Activated T-helper 17 cell treated with anti-CD3 and anti-CD28 coated beads, Interleukin-2, amount 50 U/mL, for 72 hours (primary cell): ENCODE measurements around the gene OR13C3. TPM values are rescaled to one million over a fixed set of nuclear protein-coding genes. Genes with fewer than 3 reads are reported as not detected.
"Not testable (repeated sequence)": the region's sequence is repeated elsewhere in the genome, so short reads cannot be mapped to it uniquely, and the experiment has no call there.

Experiments
- ATAC-seq: fragments of 150-1000 bp; cut with Tn5 transposase; replicated peaks from 2 replicates; pipeline ENCODE4 v1.10.0; 2021; ENCODE audit warnings: mild to moderate bottlenecking, moderate library complexity
- H3K27ac Mint-ChIP-seq: one replicate; pipeline ENCODE4 v1.8.0; 2022; ENCODE audit warnings: mixed read lengths
- H3K27me3 Mint-ChIP-seq: one replicate; pipeline ENCODE4 v1.8.0; 2022; ENCODE audit warnings: mixed read lengths
- H3K36me3 Mint-ChIP-seq: one replicate; pipeline ENCODE4 v1.8.0; 2022; ENCODE audit warnings: low read depth, mild to moderate bottlenecking, mixed read lengths
- H3K4me1 Mint-ChIP-seq: one replicate; pipeline ENCODE4 v1.8.0; 2022; ENCODE audit warnings: mixed read lengths
- H3K4me3 Mint-ChIP-seq: one replicate; pipeline ENCODE4 v1.8.0; 2022; ENCODE audit warnings: mild to moderate bottlenecking, mixed read lengths
- H3K9me3 Mint-ChIP-seq: one replicate; pipeline ENCODE4 v1.8.0; 2022; ENCODE audit warnings: mixed read lengths
- total RNA-seq, 2 donors: library from RNA; stranded (reverse); gene quantifications; one replicate each; pipeline ENCODE4 v1.2.3, GENCODE V29; 2022

Gene OR13C3
- not detected for total RNA-seq

GRCh38 chr9:104536756-104537155 lies at the start of gene OR13C3:
Gene OR13C3, minus strand, starts transcription at chr9:104536856. Its CDS starts 133 bp downstream, at chr9:104536723.
- H3K27me3 Mint-ChIP-seq = no peaks in the 10 kb centered on the region
- no peak for ATAC-seq
- H3K27ac Mint-ChIP-seq = no peak within 1 kb of the TSS
- no peaks in the 10 kb centered on the region for H3K36me3 Mint-ChIP-seq
- H3K4me1 Mint-ChIP-seq = no peaks in the 10 kb centered on the region
- no peaks in the 10 kb centered on the region for H3K9me3 Mint-ChIP-seq
- no peak within 1 kb of the TSS for H3K4me3 Mint-ChIP-seq

DNA sequence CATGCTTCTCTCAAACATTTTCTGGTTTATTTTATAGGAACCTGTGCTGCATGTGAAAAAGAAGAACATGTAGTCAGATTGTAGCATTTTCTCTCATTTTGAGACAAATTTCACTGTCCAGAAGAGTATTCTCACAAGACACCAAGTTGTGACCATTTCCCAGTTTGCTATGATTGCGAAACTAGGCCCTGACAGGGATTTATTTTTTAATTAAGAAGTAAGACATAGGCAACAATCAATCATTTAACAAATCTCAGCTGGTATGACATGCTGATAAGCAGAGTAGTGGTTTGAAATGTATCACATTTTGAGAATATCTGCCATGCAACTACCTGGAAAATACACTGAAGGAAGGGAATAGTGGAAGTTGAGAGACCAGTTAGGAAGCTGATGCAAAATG lies 43.9 kb upstream of the OR13C3 start:
- Mint-ChIP-seq H3K9me3 (no peaks in the 10 kb centered on the region), H3K27ac (no peak overlapping the region), H3K4me1 (no peaks in the 10 kb centered on the region), H3K36me3 (no peaks in the 10 kb centered on the region), H3K27me3 (peaks cover 3% of the 10 kb centered on the region), H3K4me3 (no peak overlapping the region)
- no peak for ATAC-seq

DNA sequence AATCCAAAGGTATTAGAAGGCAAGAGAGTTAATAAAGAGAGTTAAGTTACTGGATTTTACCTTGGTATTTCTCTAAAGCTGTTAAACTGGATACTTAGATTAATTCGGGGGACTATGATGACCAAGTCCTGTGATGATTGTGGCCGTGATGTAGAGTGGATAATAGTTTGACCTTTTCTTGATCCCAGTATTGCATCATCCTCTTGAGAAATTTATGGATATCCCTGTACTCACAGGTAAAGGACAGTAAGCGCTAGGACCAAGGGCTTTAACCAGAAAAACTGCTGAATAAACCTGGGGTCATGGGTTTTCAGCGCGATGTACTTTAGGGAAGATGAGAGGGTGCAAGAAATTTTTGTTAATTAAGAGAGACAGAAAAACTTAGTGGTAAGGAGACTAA lies 40.6 kb upstream of the OR13C3 start:
- no peaks in the 10 kb centered on the region for H3K36me3 Mint-ChIP-seq
- peaks cover 3% of the 10 kb centered on the region for H3K27me3 Mint-ChIP-seq
- H3K4me1 Mint-ChIP-seq = no peaks in the 10 kb centered on the region
- no peaks in the 10 kb centered on the region for H3K9me3 Mint-ChIP-seq
- H3K27ac Mint-ChIP-seq = no peak overlapping the region
- H3K4me3 Mint-ChIP-seq = no peak overlapping the region
- ATAC-seq = no peak

GRCh38 chr9:104575456-104575855 lies 38.8 kb upstream of the OR13C3 start:
- H3K27ac Mint-ChIP-seq = no peak overlapping the region
- H3K9me3 Mint-ChIP-seq = no peaks in the 10 kb centered on the region
- no peaks in the 10 kb centered on the region for H3K36me3 Mint-ChIP-seq
- H3K4me1 Mint-ChIP-seq = no peaks in the 10 kb centered on the region
- ATAC-seq = no peak
- no peaks in the 10 kb centered on the region for H3K27me3 Mint-ChIP-seq
- no peak overlapping the region for H3K4me3 Mint-ChIP-seq

DNA sequence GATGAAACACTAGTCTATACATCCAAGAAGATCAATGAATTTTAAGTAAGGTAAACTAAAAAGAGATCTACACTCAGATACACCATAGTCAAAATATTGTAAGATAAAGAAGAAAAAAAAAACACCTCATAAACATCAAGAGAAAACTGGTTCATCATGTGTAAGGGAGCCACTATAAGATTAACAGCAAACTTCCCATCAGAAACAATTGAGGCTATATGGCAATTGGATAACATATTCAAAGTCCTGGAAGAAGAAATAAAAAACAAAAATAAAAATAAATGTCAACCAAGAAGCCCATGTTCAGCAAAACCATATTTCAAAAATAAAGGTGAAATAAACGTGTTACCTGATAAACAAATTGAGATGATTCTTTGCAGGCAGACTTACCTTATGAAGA lies 36.0 kb upstream of the OR13C3 start:
- H3K27me3 Mint-ChIP-seq = no peaks in the 10 kb centered on the region
- H3K27ac Mint-ChIP-seq = no peak overlapping the region
- no peak overlapping the region for H3K4me3 Mint-ChIP-seq
- no peaks in the 10 kb centered on the region for H3K36me3 Mint-ChIP-seq
- no peaks in the 10 kb centered on the region for H3K4me1 Mint-ChIP-seq
- peaks cover 3% of the 10 kb centered on the region for H3K9me3 Mint-ChIP-seq
- no peak for ATAC-seq

DNA sequence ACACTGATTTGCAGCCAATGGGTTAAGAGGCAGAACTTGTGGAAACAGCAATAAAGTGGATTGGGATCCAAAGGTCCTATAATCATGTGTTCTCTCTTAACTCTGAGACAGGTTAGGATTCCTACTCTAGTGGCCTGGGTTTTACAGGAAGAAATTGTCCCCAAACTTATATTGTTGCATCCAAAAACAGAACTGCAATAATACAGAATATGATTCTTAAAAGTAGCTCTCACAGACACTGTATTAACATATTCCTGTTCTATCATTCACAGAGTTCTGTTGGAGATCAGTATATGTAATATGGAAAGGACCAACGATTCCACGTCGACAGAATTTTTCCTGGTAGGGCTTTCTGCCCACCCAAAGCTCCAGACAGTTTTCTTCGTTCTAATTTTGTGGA lies 32.2 kb upstream of the OR13C3 start, which contains the start of gene OR13C8:
TSS of gene OR13C8 (plus strand) at position 301 of the 400 bp plus-strand sequence. CDS start at position 301, 0 bp downstream.
- Mint-ChIP-seq H3K36me3 (no peaks in the 10 kb centered on the region), H3K27ac (no peak within 1 kb of the TSS), H3K27me3 (no peaks in the 10 kb centered on the region), H3K9me3 (peaks cover 3% of the 10 kb centered on the region), H3K4me3 (no peak within 1 kb of the TSS), H3K4me1 (no peaks in the 10 kb centered on the region)
- ATAC-seq = no peak

- H3K27ac Mint-ChIP-seq = no peak overlapping the region
- H3K4me3 Mint-ChIP-seq = no peak overlapping the region
- H3K36me3 Mint-ChIP-seq = no peaks in the 10 kb centered on the region
- no peaks in the 10 kb centered on the region for H3K4me1 Mint-ChIP-seq
- ATAC-seq = no peak
- H3K27me3 Mint-ChIP-seq = no peaks in the 10 kb centered on the region
- peaks cover 2% of the 10 kb centered on the region for H3K9me3 Mint-ChIP-seq
Measured at GRCh38 chr9:104564358-104564757, 27.7 kb upstream of the OR13C3 start.

DNA sequence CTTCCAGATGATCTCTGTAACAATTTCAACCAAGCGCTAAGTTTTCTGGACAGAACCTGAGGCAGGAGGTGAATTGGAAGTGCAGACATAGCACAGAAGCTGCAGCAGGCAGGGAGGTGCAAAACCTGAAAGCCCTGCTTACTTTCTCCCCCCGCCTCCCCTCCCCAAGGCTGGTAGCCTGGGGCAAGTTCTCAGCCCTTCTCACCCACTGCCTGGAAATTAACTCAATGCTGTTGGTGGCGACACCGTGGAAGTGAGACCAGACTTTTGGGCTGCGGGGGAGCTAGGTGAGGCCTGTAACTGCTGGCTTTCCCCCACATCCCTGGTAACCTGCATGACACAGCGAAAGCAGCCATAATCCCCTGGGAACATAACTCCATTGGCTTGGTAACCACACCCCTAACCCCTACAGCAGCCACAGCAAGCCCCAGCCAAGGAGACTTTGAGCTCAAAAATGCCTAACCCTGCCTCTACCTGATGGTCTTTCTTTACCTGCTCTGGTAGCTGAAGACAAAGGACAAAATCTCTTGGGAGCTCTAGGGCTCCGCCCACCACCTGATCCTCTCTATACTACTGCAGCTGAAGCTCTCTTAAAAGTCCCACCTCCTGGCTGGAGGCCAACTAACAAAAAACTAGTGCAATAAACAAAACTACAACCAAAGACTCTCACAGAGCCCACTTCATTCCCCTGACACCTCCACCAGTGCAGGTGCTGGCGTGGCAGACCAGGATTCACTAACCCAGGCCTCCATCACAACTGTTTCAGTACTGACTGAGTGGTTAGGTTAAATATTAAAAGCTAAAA lies 20.4 kb upstream of the OR13C3 start:
- Mint-ChIP-seq H3K27me3 (peaks cover 3% of the 10 kb centered on the region), H3K4me1 (no peaks in the 10 kb centered on the region), H3K36me3 (no peaks in the 10 kb centered on the region), H3K4me3 (no peak overlapping the region), H3K27ac (no peak overlapping the region), H3K9me3 (peaks cover 4% of the 10 kb centered on the region)
- ATAC-seq = no peak

- H3K27me3 Mint-ChIP-seq = peaks cover 3% of the 10 kb centered on the region
Measured at GRCh38 chr9:104555521-104555920, 18.9 kb upstream of the OR13C3 start.

DNA sequence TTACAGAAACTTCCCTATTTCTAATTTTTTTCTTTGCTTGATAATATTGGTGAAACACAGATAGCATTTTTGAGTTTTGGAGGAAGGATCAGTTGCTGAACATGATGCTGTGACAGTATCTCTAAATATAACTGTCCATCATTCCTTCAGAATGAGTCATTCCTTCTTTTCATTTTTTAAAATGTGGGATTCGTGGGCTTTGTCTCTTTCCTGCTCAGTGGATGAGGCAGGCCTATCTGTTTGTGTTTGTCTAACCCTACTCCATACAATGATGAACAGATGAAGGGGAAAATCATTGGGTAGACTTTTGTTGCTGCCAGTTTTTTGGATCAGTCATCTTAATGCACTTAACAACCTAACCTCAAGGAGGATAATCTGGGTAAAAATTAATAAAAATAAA lies 16.6 kb upstream of the OR13C3 start:
- Mint-ChIP-seq H3K36me3 (no peaks in the 10 kb centered on the region), H3K9me3 (peaks cover 4% of the 10 kb centered on the region), H3K4me1 (no peaks in the 10 kb centered on the region), H3K4me3 (no peak overlapping the region), H3K27me3 (peaks cover 3% of the 10 kb centered on the region), H3K27ac (no peak overlapping the region)
- no peak for ATAC-seq

More at GRCh38 chr9:104555521-104555920, 18.9 kb upstream of the OR13C3 start:
- Mint-ChIP-seq H3K27ac (no peak overlapping the region), H3K4me3 (no peak overlapping the region), H3K4me1 (no peaks in the 10 kb centered on the region), H3K9me3 (peaks cover 4% of the 10 kb centered on the region), H3K36me3 (no peaks in the 10 kb centered on the region)
- ATAC-seq = no peak

DNA sequence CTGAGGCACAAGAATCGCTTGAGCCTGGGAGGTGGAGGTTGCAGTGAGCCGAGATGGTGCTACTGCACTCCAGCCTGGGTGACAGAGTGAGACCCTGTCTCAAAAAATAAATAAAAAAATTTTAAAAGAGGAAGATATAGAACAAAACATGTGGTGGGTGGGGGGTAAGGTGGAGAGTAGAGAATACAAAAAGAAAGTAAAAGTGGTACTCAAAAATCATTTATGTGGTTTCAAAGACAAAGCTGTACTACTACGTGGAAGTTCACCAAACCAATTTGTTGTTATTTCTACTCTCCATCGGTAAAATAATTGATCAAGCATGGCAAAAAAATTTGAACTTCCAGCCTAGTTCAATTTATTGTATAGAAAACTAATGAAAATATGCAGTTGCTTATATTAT lies 8.0 kb upstream of the OR13C3 start:
- Mint-ChIP-seq H3K27ac (no peak overlapping the region), H3K4me3 (no peak overlapping the region), H3K4me1 (no peaks in the 10 kb centered on the region), H3K36me3 (no peaks in the 10 kb centered on the region), H3K27me3 (no peaks in the 10 kb centered on the region), H3K9me3 (no peaks in the 10 kb centered on the region)
- ATAC-seq = no peak

DNA sequence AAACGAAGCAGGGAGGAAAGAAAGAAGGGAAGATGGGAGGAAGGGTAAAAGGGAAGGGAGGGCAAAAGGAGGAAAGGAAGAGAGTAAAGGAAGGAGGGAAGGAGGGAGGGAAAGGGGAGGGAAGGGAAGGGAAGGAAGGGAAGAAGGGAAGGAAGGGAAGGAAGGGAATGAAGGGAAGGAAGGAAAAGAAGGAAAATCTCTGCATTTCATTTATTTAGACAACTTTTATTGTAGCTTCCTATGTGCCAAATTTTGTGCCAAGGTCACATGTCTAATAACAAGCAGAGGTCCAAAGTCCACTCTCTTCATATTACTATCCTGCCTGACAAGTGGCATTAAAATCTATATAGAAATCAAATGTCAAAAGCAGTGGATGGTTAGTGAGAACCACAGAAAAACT lies 2.6 kb upstream of the OR13C3 start:
- H3K9me3 Mint-ChIP-seq = no peaks in the 10 kb centered on the region
- no peak overlapping the region for H3K4me3 Mint-ChIP-seq
- ATAC-seq = no peak
- no peaks in the 10 kb centered on the region for H3K27me3 Mint-ChIP-seq
- H3K36me3 Mint-ChIP-seq = no peaks in the 10 kb centered on the region
- H3K27ac Mint-ChIP-seq = no peak overlapping the region
- no peaks in the 10 kb centered on the region for H3K4me1 Mint-ChIP-seq

GRCh38 chr9:104527109-104527508 lies 9.5 kb downstream of the OR13C3 start, which contains the start of gene OR13C4:
Gene OR13C4, minus strand, starts transcription at chr9:104527209. Its CDS starts 0 bp downstream, at chr9:104527209.
- Mint-ChIP-seq H3K36me3 (no peaks in the 10 kb centered on the region), H3K27me3 (no peaks in the 10 kb centered on the region), H3K4me1 (no peaks in the 10 kb centered on the region), H3K9me3 (peaks cover 5% of the 10 kb centered on the region), H3K4me3 (no peak within 1 kb of the TSS), H3K27ac (no peak within 1 kb of the TSS)
- no peak for ATAC-seq

- not testable (repeated sequence) for H3K27ac Mint-ChIP-seq, H3K4me1 Mint-ChIP-seq, H3K9me3 Mint-ChIP-seq, H3K4me3 Mint-ChIP-seq, ATAC-seq, H3K27me3 Mint-ChIP-seq, H3K36me3 Mint-ChIP-seq
Measured at GRCh38 chr9:104520241-104520640, 16.4 kb downstream of the OR13C3 start.

DNA sequence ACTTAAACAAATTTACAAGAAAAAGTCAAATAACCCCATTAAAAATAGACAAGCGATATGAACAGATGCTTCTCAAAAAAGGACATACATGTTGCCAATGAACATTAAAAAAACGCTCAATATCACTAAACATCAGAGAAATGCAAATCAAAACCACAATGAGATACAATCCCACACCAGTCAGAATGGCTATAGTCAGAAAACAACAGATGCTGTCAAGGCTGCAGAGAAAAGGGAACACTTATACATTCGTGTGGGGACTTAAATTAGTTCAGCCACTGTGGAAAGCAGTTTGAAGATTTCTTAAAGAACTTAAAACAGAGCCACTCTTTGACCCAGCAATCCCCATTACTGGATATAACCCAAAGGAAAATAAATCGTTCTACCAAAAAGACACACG lies 21.8 kb downstream of the OR13C3 start:
- no peak overlapping the region for H3K4me3 Mint-ChIP-seq
- no peaks in the 10 kb centered on the region for H3K4me1 Mint-ChIP-seq
- H3K27me3 Mint-ChIP-seq = no peaks in the 10 kb centered on the region
- no peak for ATAC-seq
- H3K36me3 Mint-ChIP-seq = no peaks in the 10 kb centered on the region
- peaks cover 3% of the 10 kb centered on the region for H3K9me3 Mint-ChIP-seq
- no peak overlapping the region for H3K27ac Mint-ChIP-seq
